ENCODE data around the gene SLC22A2. TPM values are rescaled to one million over a fixed set of nuclear protein-coding genes. Genes with fewer than 3 reads are reported as not detected.
A peak's percentile ranks its signal among the peaks of the same experiment; 100 is the strongest.

SLC22A2 gene
- polyA plus RNA-seq (2013, experiment 1 of 2) = not detected
- not detected for polyA plus RNA-seq (2013, experiment 2 of 2)

GRCh38 chr6:160258346-160259142 lies at the start of gene SLC22A2:
Gene SLC22A2, minus strand, starts transcription at chr6:160258821. Its CDS starts 64 bp downstream, at chr6:160258757.
- no peak for DNase-seq (ENCODE audit: low spot score)
- H3K4me1 ChIP-seq (ENCODE audit: control insufficient read depth in 2 of 2, insufficient read depth in 1 of 2, low read depth in 1 of 2, low read length in 2 of 2) = peaks cover 0 to 2% of the 10 kb centered on the region in 2 donors

GRCh38 chr6:160305926-160306713 lies 47.5 kb upstream of the SLC22A2 start:
- DNase-seq (ENCODE audit: low spot score) = no peak
- H3K79me1 ChIP-seq (ENCODE audit: low read depth, low read length) = no peaks in the 10 kb centered on the region
- H3K4ac ChIP-seq (ENCODE audit: low read length) = no peak overlapping the region
- H2BK120ac ChIP-seq (ENCODE audit: low read depth, low read length) = no peak overlapping the region
- no peak overlapping the region for H2BK15ac ChIP-seq (ENCODE audit: low read length)
- H3K27me3 ChIP-seq (ENCODE audit: control insufficient read depth in 3 of 3, insufficient read depth in 3 of 3, low read depth in 1 of 3, low read length in 3 of 3) = no peaks in the 10 kb centered on the region
- no peak overlapping the region for H2AFZ ChIP-seq (ENCODE audit: low read length)
- no peak overlapping the region for H2AK5ac ChIP-seq (ENCODE audit: low read depth, low read length)
- no peaks in the 10 kb centered on the region for H3K36me3 ChIP-seq (replicated peaks in 1 of 2; ENCODE audit: control insufficient read depth in 2 of 2, insufficient read depth in 2 of 2, low read length in 2 of 2)
- H3K4me1 ChIP-seq (ENCODE audit: control insufficient read depth in 2 of 2, insufficient read depth in 1 of 2, low read depth in 1 of 2, low read length in 2 of 2) = no peaks in the 10 kb centered on the region
- no peak overlapping the region for H2BK5ac ChIP-seq (ENCODE audit: low read length)
- no peak overlapping the region for H3K23ac ChIP-seq (ENCODE audit: low read depth, low read length, poor library complexity)
- no peaks in the 10 kb centered on the region for H3K9me3 ChIP-seq (replicated peaks in 1 of 2; ENCODE audit: control insufficient read depth in 2 of 2, insufficient read depth in 1 of 2, low read depth in 1 of 2, low read length in 2 of 2)
- H3K18ac ChIP-seq (ENCODE audit: low read length) = no peak overlapping the region
- no peak overlapping the region for H3K4me3 ChIP-seq (ENCODE audit: low read length in 2 of 2)
- H3K27ac ChIP-seq (replicated peaks; ENCODE audit: low read length) = no peak overlapping the region
- WGBS, 2 donors (ENCODE audit: extremely low coverage in 2 of 2, insufficient read length in 2 of 2, insufficient replicate concordance in 1 of 2) = no CpG with 5 or more reads among the region's 7 CpGs
- no peak overlapping the region for H3K14ac ChIP-seq (ENCODE audit: low read length)
- H4K8ac ChIP-seq (ENCODE audit: low read depth, low read length) = no peak overlapping the region
- no peak overlapping the region for H3K9ac ChIP-seq (ENCODE audit: low read depth, low read length, poor library complexity)
- H2BK12ac ChIP-seq (ENCODE audit: low read length) = no peak overlapping the region
- no peak overlapping the region for H3K4me2 ChIP-seq (ENCODE audit: insufficient read depth, low read length, poor library complexity, severe bottlenecking)
- no peak overlapping the region for H4K91ac ChIP-seq (ENCODE audit: low read depth, low read length, poor library complexity)

More at GRCh38 chr6:160258346-160259142, at the start of gene SLC22A2:
- Histone ChIP-seq H3K36me3 (replicated peaks in 1 of 2; ENCODE audit: control insufficient read depth in 2 of 2, insufficient read depth in 2 of 2, low read length in 2 of 2) (no peaks in the 10 kb centered on the region), H3K27ac (replicated peaks; ENCODE audit: low read length) (no peak within 1 kb of the TSS), H2BK120ac (ENCODE audit: low read depth, low read length) (no peak within 1 kb of the TSS), H2BK15ac (ENCODE audit: low read length) (peak within 1 kb of the TSS; percentile 20), H3K79me1 (ENCODE audit: low read depth, low read length) (no peaks in the 10 kb centered on the region), H3K14ac (ENCODE audit: low read length) (no peak within 1 kb of the TSS), H2BK12ac (ENCODE audit: low read length) (no peak within 1 kb of the TSS), H2AK5ac (ENCODE audit: low read depth, low read length) (peak within 1 kb of the TSS; percentile 41), H3K27me3 (ENCODE audit: control insufficient read depth in 3 of 3, insufficient read depth in 3 of 3, low read depth in 1 of 3, low read length in 3 of 3) (peaks cover 0 to 4% (median 0%) of the 10 kb centered on the region in 3 experiments), H3K4ac (ENCODE audit: low read length) (no peak within 1 kb of the TSS), H3K4me3 (ENCODE audit: low read length in 2 of 2) (no peak within 1 kb of the TSS), H3K9ac (ENCODE audit: low read depth, low read length, poor library complexity) (no peak within 1 kb of the TSS), H4K91ac (ENCODE audit: low read depth, low read length, poor library complexity) (no peak within 1 kb of the TSS), H3K4me2 (ENCODE audit: insufficient read depth, low read length, poor library complexity, severe bottlenecking) (no peak within 1 kb of the TSS), H4K8ac (ENCODE audit: low read depth, low read length) (no peak within 1 kb of the TSS), H3K9me3 (replicated peaks in 1 of 2; ENCODE audit: control insufficient read depth in 2 of 2, insufficient read depth in 1 of 2, low read depth in 1 of 2, low read length in 2 of 2) (no peaks in the 10 kb centered on the region), H3K18ac (ENCODE audit: low read length) (peak within 1 kb of the TSS; percentile 70), H2AFZ (ENCODE audit: low read length) (no peak within 1 kb of the TSS), H2BK5ac (ENCODE audit: low read length) (peak within 1 kb of the TSS; percentile 1), H3K23ac (ENCODE audit: low read depth, low read length, poor library complexity) (peak within 1 kb of the TSS; percentile 59)
- no CpG with 5 or more reads among the region's 43 CpGs for WGBS, 2 donors (ENCODE audit: extremely low coverage in 2 of 2, insufficient read length in 2 of 2, insufficient replicate concordance in 1 of 2)

GRCh38 chr6:160303806-160304205 lies 45.2 kb upstream of the SLC22A2 start:
- Histone ChIP-seq H3K4me3 (ENCODE audit: low read length in 2 of 2) (no peak overlapping the region), H2BK5ac (ENCODE audit: low read length) (no peak overlapping the region), H3K4me2 (ENCODE audit: insufficient read depth, low read length, poor library complexity, severe bottlenecking) (no peak overlapping the region), H2BK15ac (ENCODE audit: low read length) (no peak overlapping the region), H4K8ac (ENCODE audit: low read depth, low read length) (no peak overlapping the region), H3K36me3 (replicated peaks in 1 of 2; ENCODE audit: control insufficient read depth in 2 of 2, insufficient read depth in 2 of 2, low read length in 2 of 2) (no peaks in the 10 kb centered on the region), H2AFZ (ENCODE audit: low read length) (no peak overlapping the region), H3K14ac (ENCODE audit: low read length) (no peak overlapping the region), H4K91ac (ENCODE audit: low read depth, low read length, poor library complexity) (no peak overlapping the region), H3K9me3 (replicated peaks in 1 of 2; ENCODE audit: control insufficient read depth in 2 of 2, insufficient read depth in 1 of 2, low read depth in 1 of 2, low read length in 2 of 2) (no peaks in the 10 kb centered on the region), H3K18ac (ENCODE audit: low read length) (no peak overlapping the region), H3K4ac (ENCODE audit: low read length) (no peak overlapping the region), H3K27ac (replicated peaks; ENCODE audit: low read length) (no peak overlapping the region), H3K23ac (ENCODE audit: low read depth, low read length, poor library complexity) (no peak overlapping the region), H3K27me3 (ENCODE audit: control insufficient read depth in 3 of 3, insufficient read depth in 3 of 3, low read depth in 1 of 3, low read length in 3 of 3) (no peaks in the 10 kb centered on the region), H2AK5ac (ENCODE audit: low read depth, low read length) (no peak overlapping the region), H3K9ac (ENCODE audit: low read depth, low read length, poor library complexity) (no peak overlapping the region), H3K79me1 (ENCODE audit: low read depth, low read length) (no peaks in the 10 kb centered on the region), H3K4me1 (ENCODE audit: control insufficient read depth in 2 of 2, insufficient read depth in 1 of 2, low read depth in 1 of 2, low read length in 2 of 2) (peaks cover 0 to 7% of the 10 kb centered on the region in 2 donors), H2BK120ac (ENCODE audit: low read depth, low read length) (no peak overlapping the region), H2BK12ac (ENCODE audit: low read length) (no peak overlapping the region)
- WGBS, 2 donors (ENCODE audit: extremely low coverage in 2 of 2, insufficient read length in 2 of 2, insufficient replicate concordance in 1 of 2) = no CpG with 5 or more reads among the region's 2 CpGs
- DNase-seq (ENCODE audit: low spot score) = no peak
